K562 (cell line): ENCODE results near the gene AHCYL2. TPM values are rescaled to one million over a fixed set of nuclear protein-coding genes. Genes with fewer than 3 reads are reported as not detected.
A peak's percentile ranks its signal among the peaks of the same experiment; 100 is the strongest.

Experiments
- ERF ChIP-seq: fragments of 450-650 bp; formaldehyde crosslinking; IDR thresholded peaks from 2 replicates; pipeline ENCODE4 v1.4.0; 2020; ENCODE audit warnings: mild to moderate bottlenecking, mixed read lengths
- FOXO4 ChIP-seq: fragments of 450-650 bp; formaldehyde crosslinking; IDR thresholded peaks from 2 replicates; pipeline ENCODE4 v1.4.0; 2020; ENCODE audit warnings: mild to moderate bottlenecking, moderate library complexity
- HBP1 ChIP-seq: fragments of 450-650 bp; formaldehyde crosslinking; IDR thresholded peaks from 2 replicates; pipeline ENCODE4 v1.4.0; 2022; ENCODE audit warnings: missing genetic modification characterization
- MNT ChIP-seq, 2 experiments: fragments of 450-650 bp; conservative IDR thresholded peaks; 2 replicates each; pipeline ENCODE4 v1.6.1; 2017; ENCODE audit warnings: mild to moderate bottlenecking in 2 of 2, moderate library complexity in 2 of 2
- NFE2L1 ChIP-seq: fragments of 450-650 bp; IDR thresholded peaks from 2 replicates; pipeline ENCODE4 v1.6.1; 2016; ENCODE audit warnings: missing genetic modification characterization, low read depth, mild to moderate bottlenecking, missing compliant biosample characterization, moderate library complexity, borderline replicate concordance
- OTX1 ChIP-seq: fragments of 450-650 bp; formaldehyde crosslinking; IDR thresholded peaks from 2 replicates; pipeline ENCODE4 v1.4.0; 2022; ENCODE audit warnings: mild to moderate bottlenecking
- PATZ1 ChIP-seq: fragments of 250-450 bp; sonication (Bioruptor Pico); IDR thresholded peaks from 2 replicates; pipeline ENCODE4 v1.5.0; 2020; ENCODE audit warnings: mild to moderate bottlenecking, borderline replicate concordance
- POLR2AphosphoS2 ChIP-seq: IDR thresholded peaks from 2 replicates; pipeline ENCODE4 v1.6.1; 2012; ENCODE audit warnings: low read length, improper control_type of control experiment
- PRDM10 ChIP-seq: fragments of 450-650 bp; IDR thresholded peaks from 2 replicates; pipeline ENCODE4 v1.6.1; 2018; ENCODE audit not compliant: partially characterized antibody
- SREBF1 ChIP-seq: fragments of 150-350 bp; IDR thresholded peaks from 2 replicates; pipeline ENCODE4 v1.6.1; 2014; ENCODE audit warnings: antibody characterized with exemption, low read depth, low read length, borderline replicate concordance
- TRIM25 ChIP-seq: fragments of 450-650 bp; IDR thresholded peaks from 2 replicates; pipeline ENCODE4 v1.7.0; 2016; ENCODE audit warnings: borderline replicate concordance
- polyA plus RNA-seq, 8 experiments: library from polyadenylated mRNA; depleted of rRNA in 4 of 8; stranded (reverse) in 5 of 8; unstranded in 3 of 8; fragments of >200 nt; fragmentation: Nextera tagmentation in 2 of 8; fragmentation: Illumina TruSeq in 1 of 8; extraction: Ambion mirVana in 2 of 8; extraction: Trizol in 1 of 8; gene quantifications; 2 replicates each; pipeline versions ENCODE4 v1.2.1 to v1.2.3, GENCODE V29; 2011 to 2014; ENCODE audit warnings: inconsistent platforms in 1 of 8, missing spikeins in 1 of 8
- total RNA-seq, 7 experiments: library from RNA; depleted of rRNA in 6 of 7; stranded (reverse); fragments of >200 nt in 6 of 7; fragmentation: Illumina TruSeq in 2 of 7; extraction: Trizol in 2 of 7; gene quantifications; 2 replicates each; pipeline versions ENCODE4 v1.2.1 to v1.2.3, GENCODE V29; 2011 to 2021; ENCODE audit warnings: low replicate concordance in 1 of 7

AHCYL2 gene
- total and polyA plus RNA-seq, 9 of the 15 experiments (the other 6 are each of a cell fraction or from before 2014, with no cell fraction given), result 0.93 to 10.5 (median 5.2) TPM

- TF ChIP-seq PRDM10 (peak; percentile 99), NFE2L1 (tag) (no peak), ERF (CRISPR knock-in tag) (0 out of 2 replicates have a peak, but pooled peaks have one; percentile 59), SREBF1 (no peak), MNT (conservative IDR thresholded peaks at IDR 0.05) (peak; percentile 45 to 87; a peak in 3 of 4 replicates), PATZ1 (no peak), TRIM25 (no peak), POLR2AphosphoS2 (peak; percentile 68; the same call in 1 of the 2 replicates), OTX1 (CRISPR knock-in tag) (peak; percentile 51; the same call in 1 of the 2 replicates), HBP1 (CRISPR knock-in tag) (no peak; the same call in 1 of the 2 replicates), FOXO4 (no peak)
Measured at GRCh38 chr7:129433847-129434674, 209.2 kb downstream of the AHCYL2 start, which contains the start of gene STRIP2 (continued).
